HepG2 (cell line): ENCODE data around the gene SLC25A10. TPM values are rescaled to one million over a fixed set of nuclear protein-coding genes. Genes with fewer than 3 reads are reported as not detected.

Experiments
- ATRX ChIP-seq: sonication (generic); formaldehyde crosslinking; IDR thresholded peaks from 2 replicates; pipeline ENCODE4 v1.4.0; 2020; ENCODE audit warnings: missing genetic modification reagents, borderline replicate concordance
- CERS6 ChIP-seq: sonication (generic); formaldehyde crosslinking; IDR thresholded peaks from 2 replicates; pipeline ENCODE4 v1.5.0; 2020; ENCODE audit warnings: missing genetic modification reagents
- HOXA9 ChIP-seq: sonication (generic); formaldehyde crosslinking; IDR thresholded peaks from 2 replicates; pipeline ENCODE4 v1.8.1; 2022; ENCODE audit warnings: missing genetic modification reagents, mild to moderate bottlenecking, moderate library complexity, borderline replicate concordance
- KLF6 ChIP-seq: IDR thresholded peaks from 2 replicates; pipeline ENCODE4 v1.8.0; 2016; ENCODE audit warnings: missing biosample characterization, missing genetic modification reagents
- MYC ChIP-seq: sonication (generic); formaldehyde crosslinking; IDR thresholded peaks from 2 replicates; pipeline ENCODE4 v1.9.0; 2021; ENCODE audit warnings: missing genetic modification reagents, borderline replicate concordance
- PAX8 ChIP-seq: sonication (generic); formaldehyde crosslinking; IDR thresholded peaks from 2 replicates; pipeline ENCODE4 v1.8.0; 2022; ENCODE audit warnings: mild to moderate bottlenecking, missing genetic modification reagents, borderline replicate concordance
- REL ChIP-seq: sonication (generic); formaldehyde crosslinking; conservative IDR thresholded peaks from 2 replicates; pipeline ENCODE4 v1.8.0; 2022; ENCODE audit warnings: mild to moderate bottlenecking, missing genetic modification reagents, moderate library complexity
- TBX2 ChIP-seq: sonication (generic); formaldehyde crosslinking; IDR thresholded peaks from 2 replicates; pipeline ENCODE4 v1.5.0; 2020; ENCODE audit warnings: missing genetic modification reagents, mild to moderate bottlenecking, borderline replicate concordance
- ZNF883 ChIP-seq: sonication (generic); formaldehyde crosslinking; IDR thresholded peaks from 2 replicates; pipeline ENCODE4 v1.5.1; 2020; ENCODE audit warnings: mild to moderate bottlenecking, missing genetic modification reagents; ENCODE audit errors: not compliant biosample characterization
- ZSCAN20 ChIP-seq: sonication (generic); formaldehyde crosslinking; IDR thresholded peaks from 2 replicates; pipeline ENCODE4 v1.4.0; 2020; ENCODE audit warnings: missing genetic modification reagents, mild to moderate bottlenecking, borderline replicate concordance
- polyA plus RNA-seq, 8 experiments: library from polyadenylated mRNA; depleted of rRNA in 3 of 8; stranded (reverse) in 7 of 8; unstranded in 1 of 8; fragments of >200 nt; fragmentation: Illumina TruSeq in 4 of 8; extraction: Trizol in 4 of 8; gene quantifications; 2 replicates each; pipeline versions ENCODE4 v1.2.1 to v1.2.3, GENCODE V29; 2011 to 2016; ENCODE audit warnings: low read depth in 4 of 8, missing spikeins in 1 of 8, mixed read lengths in 1 of 8; ENCODE audit not compliant: insufficient read depth in 1 of 8
- total RNA-seq, 5 experiments: library from RNA; depleted of rRNA; stranded (reverse); fragments of >200 nt; fragmentation: Illumina TruSeq; extraction: Trizol; gene quantifications; 2 replicates each; pipeline ENCODE4 v1.2.3, GENCODE V29; 2016; ENCODE audit warnings: low read depth in 1 of 5
- TF ChIP-seq, protein P1 (sequence below): IDR thresholded peaks from 2 replicates; pipeline ENCODE4 v1.6.1; 2016; ENCODE audit warnings: mild to moderate bottlenecking
- TF ChIP-seq, protein P2 (sequence below): sonication (generic); formaldehyde crosslinking; IDR thresholded peaks from 2 replicates; pipeline ENCODE4 v1.8.0; 2022; ENCODE audit warnings: missing genetic modification reagents, mild to moderate bottlenecking, borderline replicate concordance
- TF ChIP-seq, protein P3 (sequence below): sonication (generic); formaldehyde crosslinking; IDR thresholded peaks from 2 replicates; pipeline ENCODE4 v1.4.0; 2020; ENCODE audit warnings: missing genetic modification reagents
- TF ChIP-seq, protein P4 (sequence below): sonication (generic); formaldehyde crosslinking; IDR thresholded peaks from 2 replicates; pipeline ENCODE4 v1.5.0; 2020; ENCODE audit warnings: mild to moderate bottlenecking, missing genetic modification reagents, borderline replicate concordance
- TF ChIP-seq, protein P5 (sequence below), 2 experiments: sonication (generic) in 1 of 2; formaldehyde crosslinking in 1 of 2; IDR thresholded peaks; 2 replicates each; pipeline versions ENCODE4 v1.4.0 to v1.6.1; 2018 to 2020; ENCODE audit warnings: missing genetic modification reagents in 2 of 2, borderline replicate concordance in 1 of 2, low read depth in 1 of 2, mild to moderate bottlenecking in 1 of 2, missing biosample characterization in 1 of 2
- TF ChIP-seq, protein P6 (sequence below): IDR thresholded peaks from 2 replicates; pipeline ENCODE4 v1.6.1; 2016; ENCODE audit warnings: low read depth, control low read depth

Gene SLC25A10
- total and polyA plus RNA-seq, 2 of the 13 experiments (the other 11 are each of a cell fraction or from before 2014, with no cell fraction given) = 46.5 to 140 TPM

DNA sequence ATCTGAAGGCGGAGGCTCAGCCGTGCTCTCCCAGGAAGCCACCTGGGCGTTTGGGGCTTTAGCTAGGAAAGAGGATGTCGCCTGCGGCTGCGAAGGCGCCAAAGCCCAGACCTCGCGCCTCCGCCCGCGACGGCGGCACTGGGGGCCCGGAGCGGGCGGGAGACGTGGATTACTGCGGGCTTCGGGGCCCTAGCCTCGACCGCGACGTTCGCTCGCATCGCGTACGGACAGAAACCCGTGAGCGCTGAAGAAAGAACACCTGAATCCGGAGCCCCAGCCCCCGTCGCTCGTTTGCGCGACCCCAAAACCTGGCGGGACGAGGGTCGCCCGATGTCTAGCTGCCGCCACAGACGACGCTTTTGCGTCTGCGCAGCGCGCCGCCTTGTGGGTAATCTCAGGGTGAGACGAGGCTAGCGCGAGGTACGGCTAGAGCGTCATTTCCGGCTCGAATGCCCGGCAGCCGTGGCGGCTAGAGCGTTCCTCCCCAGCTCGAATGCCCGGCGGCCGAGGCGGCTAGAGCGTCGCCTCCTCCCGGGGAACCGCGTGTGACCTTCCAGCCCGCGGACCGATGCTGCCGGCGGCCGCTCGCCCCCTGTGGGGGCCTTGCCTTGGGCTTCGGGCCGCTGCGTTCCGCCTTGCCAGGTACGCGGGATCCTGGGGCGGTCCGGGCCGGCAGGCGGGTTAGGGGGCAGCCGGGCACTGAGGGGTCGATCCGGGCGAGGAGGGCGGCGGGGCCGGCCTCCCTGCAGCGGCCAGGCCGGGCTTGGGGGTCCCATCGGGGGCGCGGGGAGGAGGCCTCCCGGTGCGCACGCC, 8.9 kb upstream of the SLC25A10 start, which contains the start of gene MRPL12 (continued):
- TF ChIP-seq, protein P1, sequence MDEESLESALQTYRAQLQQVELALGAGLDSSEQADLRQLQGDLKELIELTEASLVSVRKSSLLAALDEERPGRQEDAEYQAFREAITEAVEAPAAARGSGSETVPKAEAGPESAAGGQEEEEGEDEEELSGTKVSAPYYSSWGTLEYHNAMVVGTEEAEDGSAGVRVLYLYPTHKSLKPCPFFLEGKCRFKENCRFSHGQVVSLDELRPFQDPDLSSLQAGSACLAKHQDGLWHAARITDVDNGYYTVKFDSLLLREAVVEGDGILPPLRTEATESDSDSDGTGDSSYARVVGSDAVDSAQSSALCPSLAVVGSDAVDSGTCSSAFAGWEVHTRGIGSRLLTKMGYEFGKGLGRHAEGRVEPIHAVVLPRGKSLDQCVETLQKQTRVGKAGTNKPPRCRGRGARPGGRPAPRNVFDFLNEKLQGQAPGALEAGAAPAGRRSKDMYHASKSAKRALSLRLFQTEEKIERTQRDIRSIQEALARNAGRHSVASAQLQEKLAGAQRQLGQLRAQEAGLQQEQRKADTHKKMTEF (CRISPR knock-in tag) = peak; percentile 93
- TF ChIP-seq, protein P2, sequence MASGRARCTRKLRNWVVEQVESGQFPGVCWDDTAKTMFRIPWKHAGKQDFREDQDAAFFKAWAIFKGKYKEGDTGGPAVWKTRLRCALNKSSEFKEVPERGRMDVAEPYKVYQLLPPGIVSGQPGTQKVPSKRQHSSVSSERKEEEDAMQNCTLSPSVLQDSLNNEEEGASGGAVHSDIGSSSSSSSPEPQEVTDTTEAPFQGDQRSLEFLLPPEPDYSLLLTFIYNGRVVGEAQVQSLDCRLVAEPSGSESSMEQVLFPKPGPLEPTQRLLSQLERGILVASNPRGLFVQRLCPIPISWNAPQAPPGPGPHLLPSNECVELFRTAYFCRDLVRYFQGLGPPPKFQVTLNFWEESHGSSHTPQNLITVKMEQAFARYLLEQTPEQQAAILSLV (CRISPR knock-in tag) = peak; percentile 97
- TF ChIP-seq, protein P3, sequence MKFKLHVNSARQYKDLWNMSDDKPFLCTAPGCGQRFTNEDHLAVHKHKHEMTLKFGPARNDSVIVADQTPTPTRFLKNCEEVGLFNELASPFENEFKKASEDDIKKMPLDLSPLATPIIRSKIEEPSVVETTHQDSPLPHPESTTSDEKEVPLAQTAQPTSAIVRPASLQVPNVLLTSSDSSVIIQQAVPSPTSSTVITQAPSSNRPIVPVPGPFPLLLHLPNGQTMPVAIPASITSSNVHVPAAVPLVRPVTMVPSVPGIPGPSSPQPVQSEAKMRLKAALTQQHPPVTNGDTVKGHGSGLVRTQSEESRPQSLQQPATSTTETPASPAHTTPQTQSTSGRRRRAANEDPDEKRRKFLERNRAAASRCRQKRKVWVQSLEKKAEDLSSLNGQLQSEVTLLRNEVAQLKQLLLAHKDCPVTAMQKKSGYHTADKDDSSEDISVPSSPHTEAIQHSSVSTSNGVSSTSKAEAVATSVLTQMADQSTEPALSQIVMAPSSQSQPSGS (CRISPR knock-in tag) = peak; percentile 96
- peak; percentile 87 for TF ChIP-seq KLF6 (CRISPR knock-in tag)
- peak; percentile 94 for TF ChIP-seq TBX2
- peak; percentile 100 for TF ChIP-seq MYC (CRISPR knock-in tag)
- TF ChIP-seq ATRX = no peak
- peak; percentile 99 for TF ChIP-seq HOXA9
- peak; percentile 93; the same call in 1 of the 2 replicates for TF ChIP-seq REL (CRISPR knock-in tag)
- TF ChIP-seq CERS6 = no peak
- TF ChIP-seq ZSCAN20 (CRISPR knock-in tag) = peak; percentile 92; the same call in 1 of the 2 replicates
- TF ChIP-seq, protein P4, sequence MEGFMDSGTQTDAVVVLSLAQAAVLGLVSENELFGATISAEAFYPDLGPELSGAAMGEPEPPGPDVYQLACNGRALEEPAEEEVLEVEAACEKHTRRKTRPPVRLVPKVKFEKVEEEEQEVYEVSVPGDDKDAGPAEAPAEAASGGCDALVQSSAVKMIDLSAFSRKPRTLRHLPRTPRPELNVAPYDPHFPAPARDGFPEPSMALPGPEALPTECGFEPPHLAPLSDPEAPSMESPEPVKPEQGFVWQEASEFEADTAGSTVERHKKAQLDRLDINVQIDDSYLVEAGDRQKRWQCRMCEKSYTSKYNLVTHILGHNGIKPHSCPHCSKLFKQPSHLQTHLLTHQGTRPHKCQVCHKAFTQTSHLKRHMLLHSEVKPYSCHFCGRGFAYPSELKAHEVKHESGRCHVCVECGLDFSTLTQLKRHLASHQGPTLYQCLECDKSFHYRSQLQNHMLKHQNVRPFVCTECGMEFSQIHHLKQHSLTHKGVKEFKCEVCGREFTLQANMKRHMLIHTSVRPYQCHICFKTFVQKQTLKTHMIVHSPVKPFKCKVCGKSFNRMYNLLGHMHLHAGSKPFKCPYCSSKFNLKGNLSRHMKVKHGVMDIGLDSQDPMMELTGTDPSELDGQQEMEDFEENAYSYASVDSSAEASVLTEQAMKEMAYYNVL (CRISPR knock-in tag) = peak; percentile 68; the same call in 1 of the 2 replicates
- peak; percentile 75; the same call in 1 of the 2 replicates for TF ChIP-seq PAX8 (CRISPR knock-in tag)
- TF ChIP-seq ZNF883 = no peak
- TF ChIP-seq, protein P5, sequence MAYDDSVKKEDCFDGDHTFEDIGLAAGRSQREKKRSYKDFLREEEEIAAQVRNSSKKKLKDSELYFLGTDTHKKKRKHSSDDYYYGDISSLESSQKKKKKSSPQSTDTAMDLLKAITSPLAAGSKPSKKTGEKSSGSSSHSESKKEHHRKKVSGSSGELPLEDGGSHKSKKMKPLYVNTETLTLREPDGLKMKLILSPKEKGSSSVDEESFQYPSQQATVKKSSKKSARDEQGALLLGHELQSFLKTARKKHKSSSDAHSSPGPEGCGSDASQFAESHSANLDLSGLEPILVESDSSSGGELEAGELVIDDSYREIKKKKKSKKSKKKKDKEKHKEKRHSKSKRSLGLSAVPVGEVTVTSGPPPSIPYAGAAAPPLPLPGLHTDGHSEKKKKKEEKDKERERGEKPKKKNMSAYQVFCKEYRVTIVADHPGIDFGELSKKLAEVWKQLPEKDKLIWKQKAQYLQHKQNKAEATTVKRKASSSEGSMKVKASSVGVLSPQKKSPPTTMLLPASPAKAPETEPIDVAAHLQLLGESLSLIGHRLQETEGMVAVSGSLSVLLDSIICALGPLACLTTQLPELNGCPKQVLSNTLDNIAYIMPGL (CRISPR knock-in tag; IDR thresholded peaks at IDR 0.05; ENCODE audit: borderline replicate concordance in 1 of 2, low read depth in 1 of 2) = peak; percentile 85 to 95; a peak in 3 of 4 replicates
- TF ChIP-seq, protein P6, sequence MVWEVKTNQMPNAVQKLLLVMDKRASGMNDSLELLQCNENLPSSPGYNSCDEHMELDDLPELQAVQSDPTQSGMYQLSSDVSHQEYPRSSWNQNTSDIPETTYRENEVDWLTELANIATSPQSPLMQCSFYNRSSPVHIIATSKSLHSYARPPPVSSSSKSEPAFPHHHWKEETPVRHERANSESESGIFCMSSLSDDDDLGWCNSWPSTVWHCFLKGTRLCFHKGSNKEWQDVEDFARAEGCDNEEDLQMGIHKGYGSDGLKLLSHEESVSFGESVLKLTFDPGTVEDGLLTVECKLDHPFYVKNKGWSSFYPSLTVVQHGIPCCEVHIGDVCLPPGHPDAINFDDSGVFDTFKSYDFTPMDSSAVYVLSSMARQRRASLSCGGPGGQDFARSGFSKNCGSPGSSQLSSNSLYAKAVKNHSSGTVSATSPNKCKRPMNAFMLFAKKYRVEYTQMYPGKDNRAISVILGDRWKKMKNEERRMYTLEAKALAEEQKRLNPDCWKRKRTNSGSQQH (CRISPR knock-in tag) = peak; percentile 96
